Left ventricle myocardium superior (tissue), 1 donor: Measurements from ENCODE around the gene STRA8. TPM values are rescaled to one million over a fixed set of nuclear protein-coding genes. Genes with fewer than 3 reads are reported as not detected.

ENCODE experiments used
- ATAC-seq: fragments of 200-7000 bp; cut with Tn5 transposase; one replicate; pipeline ENCODE4 v1.9.1; 2020; ENCODE audit warnings: mild to moderate bottlenecking, moderate library complexity
- DNase-seq: peaks from one replicate; pipeline ENCODE4 v3.0.0-alpha.2; 2020
- intact Hi-C: fragments of 100-400 bp; cut with micrococcal nuclease; formaldehyde crosslinking; loops from one replicate; pipeline ENCODE4 v1.11.0; 2022
- microRNA-seq: library from miRNA; unstranded; fragments of <30 nt; microRNA quantifications from one replicate; pipeline ENCODE4 v1.2.0, GENCODE V29; 2020; ENCODE audit warnings: borderline number of aligned reads
- total RNA-seq: library from RNA; stranded (reverse); fragmentation: NEBNext Ultra II Directional; extraction: Animal tissue kit (Norgen Biotek cat#: 25700); gene quantifications from one replicate; pipeline ENCODE4 v1.2.1, GENCODE V29; 2021
- donor health status: DM: no; HTN: yes; CAD: no; lungs with severe emphysema.

The STRA8 gene
- total RNA-seq, 1 donor from 2014 or later, result not detected

GRCh38 chr7:135283959-135284638 is 50.5 kb downstream of the STRA8 start:
- no peak for DNase-seq
- intact Hi-C loops, result loop anchor here (5.0 to 10.0 kb wide), 2 partner anchors 51 to 358 kb away; no protein-coding TSS in a partner anchor
- no peak for ATAC-seq

DNA sequence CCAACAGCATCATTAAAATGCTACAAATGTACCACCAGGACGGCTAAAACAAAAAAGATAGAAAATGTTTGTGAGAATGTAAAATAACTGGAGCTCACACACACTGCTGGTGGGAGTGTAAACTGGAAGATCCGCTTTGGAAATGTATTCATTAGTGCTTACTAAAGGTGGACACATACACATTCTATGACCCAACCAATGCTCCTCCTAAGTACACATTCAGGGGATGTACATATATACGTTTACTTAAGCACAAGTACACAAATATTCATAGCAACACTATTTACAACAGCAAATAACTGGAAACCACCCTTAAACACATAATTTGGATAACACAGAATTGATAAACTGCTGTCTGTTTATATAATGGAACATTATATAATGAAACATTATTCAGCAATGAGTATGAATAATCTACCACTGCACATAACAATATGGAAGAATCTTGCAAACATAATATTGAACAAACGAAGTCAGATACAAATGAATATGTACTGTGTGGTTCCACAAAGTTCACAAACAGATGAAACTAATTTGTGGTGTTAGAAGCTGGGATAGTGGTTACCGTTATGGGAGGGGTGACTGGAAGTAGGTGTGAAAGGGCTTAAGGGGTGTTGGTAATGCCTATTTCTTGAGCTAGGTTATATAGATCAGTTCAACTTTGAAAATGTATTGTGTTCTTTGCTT is 52.1 kb downstream of the STRA8 start:
- intact Hi-C loops, result loop anchor here (10.0 kb wide), 1 partner anchor 49 kb away; no protein-coding TSS in a partner anchor
- DNase-seq (no peak), ATAC-seq (no peak)

- intact Hi-C loops, result loop anchor here (10.0 kb wide), 1 partner anchor 48 kb away; no protein-coding TSS in a partner anchor
- no peak for ATAC-seq
- no peak for DNase-seq
Measured at GRCh38 chr7:135286876-135287275, 53.2 kb downstream of the STRA8 start.

GRCh38 chr7:135290594-135290993 is 57.0 kb downstream of the STRA8 start:
- intact Hi-C loops, result no loop called here
- ATAC-seq (no peak), DNase-seq (no peak)

DNA sequence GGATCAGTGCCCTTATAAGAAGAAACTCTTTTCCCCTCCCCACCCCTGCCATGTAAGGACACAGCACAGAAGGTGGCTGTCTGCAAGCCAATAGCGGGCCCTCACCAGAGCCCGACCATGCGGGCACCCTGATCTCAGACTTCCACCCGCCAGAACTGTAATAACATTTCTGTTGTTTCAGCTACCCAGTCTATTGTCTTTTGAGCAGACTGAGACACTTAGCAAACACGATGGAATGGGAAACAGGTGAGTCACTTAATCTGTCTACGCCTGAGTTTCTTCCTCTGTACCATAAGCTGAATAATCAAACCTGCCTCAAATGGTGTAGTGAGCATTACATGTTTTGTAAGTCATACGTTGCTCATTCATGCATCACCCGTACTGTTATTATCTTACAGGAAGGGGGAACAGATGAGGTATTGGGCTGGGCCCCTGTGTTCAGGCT is 58.2 kb downstream of the STRA8 start:
- intact Hi-C loops, result no loop called here
- ATAC-seq, result no peak
- no peak for DNase-seq

- DNase-seq (no peak), ATAC-seq (no peak)
Measured at GRCh38 chr7:135299235-135299634, 65.6 kb downstream of the STRA8 start.

GRCh38 chr7:135300913-135301765 is 67.5 kb downstream of the STRA8 start:
- ATAC-seq (no peak), DNase-seq (no peak)
- intact Hi-C loops, result no loop called here

More at GRCh38 chr7:135299235-135299634, 65.6 kb downstream of the STRA8 start:
- intact Hi-C loops, result no loop called here

Small RNAs within 50 kb of the gene (microRNA-seq; reads per million reads assigned to microRNA genes)
- not detected for gene MIR6509

Other genes with a start within 250 kb of the STRA8 start
- gene AGBL3, start 247.3 kb upstream of the STRA8 start, total RNA-seq, result 1.1 TPM
- 16.5 TPM for gene TMEM140, start 85.8 kb upstream of the STRA8 start, total RNA-seq
- gene CYREN, start 63.1 kb upstream of the STRA8 start, total RNA-seq, result 25.2 TPM
- gene WDR91, start 22.3 kb upstream of the STRA8 start, total RNA-seq, result 6.3 TPM